Neural cell (in vitro differentiated cells): ENCODE data around the gene RBM25. TPM values are rescaled to one million over a fixed set of nuclear protein-coding genes. Genes with fewer than 3 reads are reported as not detected.

Experiments
- H2AFZ ChIP-seq: fragments of 200-600, 300-800 bp; sonication (generic), shearing (Covaris generic); 2 replicates; pipeline ENCODE4 v1.6.0; 2014; ENCODE audit warnings: low read depth, mild to moderate bottlenecking, antibody characterized with exemption, low read length, moderate library complexity
- H3F3A ChIP-seq: fragments of 200-600 bp; shearing (Covaris generic); 2 replicates; pipeline ENCODE4 v1.6.1; 2016; ENCODE audit warnings: mild to moderate bottlenecking, moderate library complexity, mixed read lengths, antibody characterized with exemption, low read length; ENCODE audit not compliant: insufficient read depth, poor library complexity, severe bottlenecking
- H3K27ac ChIP-seq: fragments of 200-600, 300-800 bp; sonication (generic), shearing (Covaris generic); 2 replicates; pipeline ENCODE4 v1.5.1; 2014; ENCODE audit warnings: mild to moderate bottlenecking, low read length, moderate library complexity
- H3K27me3 ChIP-seq: fragments of 300-800, 200-600 bp; sonication (generic), shearing (Covaris generic); 2 replicates; pipeline ENCODE4 v1.6.0; 2014; ENCODE audit warnings: mild to moderate bottlenecking, low read depth, low read length, moderate library complexity; ENCODE audit not compliant: insufficient read depth
- H3K36me3 ChIP-seq: fragments of 300-800, 200-600 bp; sonication (generic), shearing (Covaris generic); 2 replicates; pipeline ENCODE4 v1.5.1; 2014; ENCODE audit warnings: mild to moderate bottlenecking, antibody characterized with exemption, low read length, moderate library complexity; ENCODE audit not compliant: insufficient read depth
- H3K4me2 ChIP-seq: fragments of 300-800, 200-600 bp; sonication (generic), shearing (Covaris generic); 2 replicates; pipeline ENCODE4 v1.6.0; 2014; ENCODE audit warnings: mild to moderate bottlenecking, low read length
- H3K4me3 ChIP-seq: fragments of 300-800, 200-600 bp; sonication (generic), shearing (Covaris generic); 2 replicates; pipeline ENCODE4 v1.5.1; 2014; ENCODE audit warnings: mild to moderate bottlenecking, low read length, moderate library complexity
- H3K79me2 ChIP-seq: fragments of 200-600 bp; shearing (Covaris generic); replicated peaks from 2 replicates; pipeline ENCODE4 v1.6.0; 2014; ENCODE audit warnings: mild to moderate bottlenecking, low read length, moderate library complexity; ENCODE audit not compliant: insufficient read depth
- H3K9ac ChIP-seq: fragments of 300-800, 200-600 bp; sonication (generic), shearing (Covaris generic); 2 replicates; pipeline ENCODE4 v1.6.1; 2016; ENCODE audit warnings: mild to moderate bottlenecking, low read length, mixed read lengths
- H3K9me2 ChIP-seq: fragments of 200-600 bp; shearing (Covaris generic); 2 replicates; pipeline ENCODE4 v1.6.1; 2016; ENCODE audit warnings: mild to moderate bottlenecking, low read length, mixed read lengths; ENCODE audit not compliant: insufficient read depth
- H3K9me3 ChIP-seq: fragments of 200-600, 300-800 bp; sonication (generic), shearing (Covaris generic); 2 replicates; pipeline ENCODE4 v1.6.1; 2016; ENCODE audit warnings: mild to moderate bottlenecking, mixed run types, low read length, moderate library complexity, mixed read lengths
- H4K20me1 ChIP-seq: fragments of 200-600 bp; shearing (Covaris generic); 2 replicates; pipeline ENCODE4 v1.6.1; 2016; ENCODE audit warnings: mild to moderate bottlenecking, mixed run types; ENCODE audit not compliant: insufficient read depth
- EP300 ChIP-seq: fragments of 450-650 bp; conservative IDR thresholded peaks from 2 replicates; pipeline ENCODE4 v1.6.1; 2014; ENCODE audit warnings: antibody characterized with exemption, mild to moderate bottlenecking, moderate library complexity; ENCODE audit not compliant: poor library complexity, severe bottlenecking
- EZH2 ChIP-seq: fragments of 200-600, 300-800 bp; shearing (Covaris generic), sonication (generic); IDR thresholded peaks from 2 replicates; pipeline ENCODE4 v1.6.1; 2014; ENCODE audit warnings: antibody characterized with exemption, low read length, borderline replicate concordance, mild to moderate bottlenecking; ENCODE audit not compliant: insufficient read depth, poor library complexity, severe bottlenecking
- MXI1 ChIP-seq: fragments of 450-650 bp; conservative IDR thresholded peaks from 2 replicates; pipeline ENCODE4 v1.6.1; 2014; ENCODE audit warnings: antibody characterized with exemption, mild to moderate bottlenecking; ENCODE audit not compliant: poor library complexity, severe bottlenecking
- POLR2AphosphoS5 ChIP-seq: IDR thresholded peaks from 2 replicates; pipeline ENCODE4 v1.6.1; 2012
- RAD21 ChIP-seq: fragments of 450-650 bp; conservative IDR thresholded peaks from 2 replicates; pipeline ENCODE4 v1.6.1; 2014; ENCODE audit warnings: antibody characterized with exemption, mild to moderate bottlenecking, moderate library complexity
- SMC3 ChIP-seq: fragments of 450-650 bp; conservative IDR thresholded peaks from 2 replicates; pipeline ENCODE4 v1.6.1; 2014; ENCODE audit warnings: antibody characterized with exemption, mild to moderate bottlenecking, moderate library complexity; ENCODE audit not compliant: poor library complexity
- TAF1 ChIP-seq: IDR thresholded peaks from 2 replicates; pipeline ENCODE4 v1.6.1; 2012; ENCODE audit warnings: low read depth
- polyA plus RNA-seq: library from polyadenylated mRNA; depleted of rRNA; stranded (reverse); fragments of >200 nt; gene quantifications from 2 replicates; pipeline ENCODE4 v1.2.3, GENCODE V29; 2014
- TF ChIP-seq, protein P1 (sequence below): IDR thresholded peaks from 2 replicates; pipeline ENCODE4 v1.6.1; 2012; ENCODE audit warnings: borderline replicate concordance
- TF ChIP-seq, protein P2 (sequence below): fragments of 450-650 bp; IDR thresholded peaks from 2 replicates; pipeline ENCODE4 v1.5.1; 2014; ENCODE audit warnings: antibody characterized with exemption, mild to moderate bottlenecking, moderate library complexity; ENCODE audit not compliant: poor library complexity, severe bottlenecking

The RBM25 gene
- polyA plus RNA-seq, 1 donor from 2014 or later = 206 TPM

DNA sequence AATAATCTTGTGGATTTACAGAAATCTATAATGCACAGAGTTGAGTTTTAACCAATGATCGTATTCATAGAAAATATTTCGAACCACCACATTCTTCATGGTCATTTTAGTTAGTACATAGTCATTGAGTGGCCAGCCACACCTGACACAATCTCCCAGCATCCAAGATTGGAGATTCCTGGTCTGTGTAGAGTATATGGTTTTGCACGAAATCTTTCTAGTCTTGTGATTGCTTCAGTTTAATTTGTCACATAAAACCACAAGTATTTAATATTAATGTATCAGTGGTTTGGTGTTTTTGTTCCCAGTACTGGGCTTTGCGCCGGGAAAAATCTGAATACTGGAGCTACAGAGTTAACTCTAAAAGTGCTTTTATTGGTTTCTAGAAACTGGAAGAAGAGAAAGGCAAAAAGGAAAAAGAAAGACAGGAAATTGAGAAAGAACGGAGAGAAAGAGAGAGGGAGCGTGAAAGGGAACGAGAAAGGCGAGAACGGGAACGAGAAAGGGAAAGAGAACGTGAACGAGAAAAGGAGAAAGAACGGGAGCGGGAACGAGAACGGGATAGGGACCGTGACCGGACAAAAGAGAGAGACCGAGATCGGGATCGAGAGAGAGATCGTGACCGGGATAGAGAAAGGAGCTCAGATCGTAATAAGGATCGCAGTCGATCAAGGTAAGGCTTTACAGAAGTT is 44.6 kb downstream of the RBM25 start:
- TF ChIP-seq POLR2AphosphoS5 (no peak), TAF1 (no peak), EP300 (no peak), SMC3 (no peak), RAD21 (no peak), EZH2 (no peak)
- TF ChIP-seq, protein P1, sequence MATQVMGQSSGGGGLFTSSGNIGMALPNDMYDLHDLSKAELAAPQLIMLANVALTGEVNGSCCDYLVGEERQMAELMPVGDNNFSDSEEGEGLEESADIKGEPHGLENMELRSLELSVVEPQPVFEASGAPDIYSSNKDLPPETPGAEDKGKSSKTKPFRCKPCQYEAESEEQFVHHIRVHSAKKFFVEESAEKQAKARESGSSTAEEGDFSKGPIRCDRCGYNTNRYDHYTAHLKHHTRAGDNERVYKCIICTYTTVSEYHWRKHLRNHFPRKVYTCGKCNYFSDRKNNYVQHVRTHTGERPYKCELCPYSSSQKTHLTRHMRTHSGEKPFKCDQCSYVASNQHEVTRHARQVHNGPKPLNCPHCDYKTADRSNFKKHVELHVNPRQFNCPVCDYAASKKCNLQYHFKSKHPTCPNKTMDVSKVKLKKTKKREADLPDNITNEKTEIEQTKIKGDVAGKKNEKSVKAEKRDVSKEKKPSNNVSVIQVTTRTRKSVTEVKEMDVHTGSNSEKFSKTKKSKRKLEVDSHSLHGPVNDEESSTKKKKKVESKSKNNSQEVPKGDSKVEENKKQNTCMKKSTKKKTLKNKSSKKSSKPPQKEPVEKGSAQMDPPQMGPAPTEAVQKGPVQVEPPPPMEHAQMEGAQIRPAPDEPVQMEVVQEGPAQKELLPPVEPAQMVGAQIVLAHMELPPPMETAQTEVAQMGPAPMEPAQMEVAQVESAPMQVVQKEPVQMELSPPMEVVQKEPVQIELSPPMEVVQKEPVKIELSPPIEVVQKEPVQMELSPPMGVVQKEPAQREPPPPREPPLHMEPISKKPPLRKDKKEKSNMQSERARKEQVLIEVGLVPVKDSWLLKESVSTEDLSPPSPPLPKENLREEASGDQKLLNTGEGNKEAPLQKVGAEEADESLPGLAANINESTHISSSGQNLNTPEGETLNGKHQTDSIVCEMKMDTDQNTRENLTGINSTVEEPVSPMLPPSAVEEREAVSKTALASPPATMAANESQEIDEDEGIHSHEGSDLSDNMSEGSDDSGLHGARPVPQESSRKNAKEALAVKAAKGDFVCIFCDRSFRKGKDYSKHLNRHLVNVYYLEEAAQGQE = no peak
- TF ChIP-seq, protein P2, sequence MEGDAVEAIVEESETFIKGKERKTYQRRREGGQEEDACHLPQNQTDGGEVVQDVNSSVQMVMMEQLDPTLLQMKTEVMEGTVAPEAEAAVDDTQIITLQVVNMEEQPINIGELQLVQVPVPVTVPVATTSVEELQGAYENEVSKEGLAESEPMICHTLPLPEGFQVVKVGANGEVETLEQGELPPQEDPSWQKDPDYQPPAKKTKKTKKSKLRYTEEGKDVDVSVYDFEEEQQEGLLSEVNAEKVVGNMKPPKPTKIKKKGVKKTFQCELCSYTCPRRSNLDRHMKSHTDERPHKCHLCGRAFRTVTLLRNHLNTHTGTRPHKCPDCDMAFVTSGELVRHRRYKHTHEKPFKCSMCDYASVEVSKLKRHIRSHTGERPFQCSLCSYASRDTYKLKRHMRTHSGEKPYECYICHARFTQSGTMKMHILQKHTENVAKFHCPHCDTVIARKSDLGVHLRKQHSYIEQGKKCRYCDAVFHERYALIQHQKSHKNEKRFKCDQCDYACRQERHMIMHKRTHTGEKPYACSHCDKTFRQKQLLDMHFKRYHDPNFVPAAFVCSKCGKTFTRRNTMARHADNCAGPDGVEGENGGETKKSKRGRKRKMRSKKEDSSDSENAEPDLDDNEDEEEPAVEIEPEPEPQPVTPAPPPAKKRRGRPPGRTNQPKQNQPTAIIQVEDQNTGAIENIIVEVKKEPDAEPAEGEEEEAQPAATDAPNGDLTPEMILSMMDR = no peak
- Histone ChIP-seq H4K20me1 (no peaks in the 10 kb centered on the region), H2AFZ (no peak overlapping the region), H3K36me3 (peaks cover 4% of the 10 kb centered on the region), H3K79me2 (no peaks in the 10 kb centered on the region), H3K9me2 (no peaks in the 10 kb centered on the region), H3K9ac (no peak overlapping the region), H3F3A (no peaks in the 10 kb centered on the region), H3K27me3 (no peaks in the 10 kb centered on the region), H3K27ac (no peak overlapping the region), H3K9me3 (no peaks in the 10 kb centered on the region), H3K4me2 (no peak overlapping the region), H3K4me3 (no peak overlapping the region)

DNA sequence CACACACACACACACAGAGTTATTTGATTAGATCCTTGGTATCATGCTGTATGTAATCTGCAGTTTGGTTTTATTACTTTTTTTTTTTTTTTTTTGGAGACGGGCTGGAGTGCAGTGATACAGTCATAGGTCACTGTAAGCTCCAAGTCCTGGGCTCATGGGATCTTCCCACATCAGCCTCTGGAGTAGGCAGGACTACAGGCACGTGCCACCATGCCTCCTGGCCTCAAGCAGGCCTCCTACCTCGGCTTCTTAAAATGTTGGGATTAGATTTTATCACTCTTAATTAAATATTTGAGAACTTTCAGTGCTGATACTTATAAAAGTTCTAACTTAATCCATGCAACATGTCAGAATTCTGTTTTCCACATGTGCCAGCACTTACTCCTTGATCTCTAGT is 46.7 kb downstream of the RBM25 start:
- H3K9me2 ChIP-seq = no peaks in the 10 kb centered on the region
- H3F3A ChIP-seq = no peaks in the 10 kb centered on the region
- H2AFZ ChIP-seq = no peak overlapping the region
- H3K4me3 ChIP-seq = no peak overlapping the region
- no peak overlapping the region for H3K4me2 ChIP-seq
- no peak for TF ChIP-seq POLR2AphosphoS5
- TF ChIP-seq, protein P1 = no peak
- no peak for TF ChIP-seq SMC3
- no peak for TF ChIP-seq TAF1
- TF ChIP-seq EZH2 = no peak
- TF ChIP-seq, protein P2 = no peak
- TF ChIP-seq MXI1 = no peak
- TF ChIP-seq RAD21 = no peak
- no peak for TF ChIP-seq EP300
- no peaks in the 10 kb centered on the region for H3K9me3 ChIP-seq
- no peak overlapping the region for H3K9ac ChIP-seq
- H4K20me1 ChIP-seq = no peaks in the 10 kb centered on the region
- H3K27ac ChIP-seq = no peak overlapping the region
- H3K27me3 ChIP-seq = no peaks in the 10 kb centered on the region
- H3K79me2 ChIP-seq = no peaks in the 10 kb centered on the region
- H3K36me3 ChIP-seq = peaks cover 15% of the 10 kb centered on the region
